Measurements from ENCODE around the gene GDAP1L1. TPM values are rescaled to one million over a fixed set of nuclear protein-coding genes. Genes with fewer than 3 reads are reported as not detected.
A peak's percentile ranks its signal among the peaks of the same experiment; 100 is the strongest.
"Not testable (repeated sequence)": the region's sequence is repeated elsewhere in the genome, so short reads cannot be mapped to it uniquely, and the experiment has no call there.

Gene GDAP1L1
- total RNA-seq, 1 experiment from 2014 or later = not detected

GRCh38 chr20:44324343-44324742, 77.2 kb downstream of the GDAP1L1 start:
- BruUV-seq (replicated peaks) = no TSS peak
- ChIA-PET POLR2A (ENCODE audit: unreplicated experiment) (interaction anchor here (0.6 to 0.7 kb wide), 2 partner anchors 54 to 74 kb away, joined by 3 read pairs; no protein-coding TSS in a partner anchor), CTCF (interaction anchor here (0.6 kb wide), 3 partner anchors 13 to 484 kb away, joined by 3 to 6 read pairs (median 3); partner anchors contain the start of gene FITM2)
- DNase-seq = peak in 1 of 2 experiments; percentile 33
- Histone ChIP-seq H4K20me1 (ENCODE audit: insufficient read depth) (no peaks in the 10 kb centered on the region), H3K27me3 (ENCODE audit: insufficient read depth, low read depth) (no peaks in the 10 kb centered on the region), H3K4me3 (no peak overlapping the region), H3K9me2 (ENCODE audit: insufficient read depth) (no peaks in the 10 kb centered on the region), H3F3A (ENCODE audit: insufficient read depth, low read depth) (no peaks in the 10 kb centered on the region), H3K4me1 (replicated peaks; ENCODE audit: insufficient read depth) (no peaks in the 10 kb centered on the region), H3K9me3 (ENCODE audit: insufficient read depth, low read depth) (no peaks in the 10 kb centered on the region), H3K36me3 (ENCODE audit: low read depth) (no peaks in the 10 kb centered on the region), H2AFZ (no peak overlapping the region), H3K4me2 (no peak overlapping the region), H3K79me2 (ENCODE audit: low read depth) (no peaks in the 10 kb centered on the region), H3K27ac (no peak overlapping the region)
- intact Hi-C loops (cut with micrococcal nuclease; ENCODE audit: unreplicated experiment) = no loop called here
- TF ChIP-seq CTCF (conservative IDR thresholded peaks at IDR 0.05) (no peak), EZH2 (IDR thresholded peaks at IDR 0.05; ENCODE audit: low read depth) (no peak)

- no peak for TF ChIP-seq CTCF (conservative IDR thresholded peaks at IDR 0.05)
- Histone ChIP-seq H3K27me3 (ENCODE audit: insufficient read depth, low read depth) (no peaks in the 10 kb centered on the region), H3K4me3 (no peak overlapping the region), H3K4me2 (no peak overlapping the region), H4K20me1 (ENCODE audit: insufficient read depth) (no peaks in the 10 kb centered on the region), H3K9me2 (ENCODE audit: insufficient read depth) (no peaks in the 10 kb centered on the region), H3K9me3 (ENCODE audit: insufficient read depth, low read depth) (no peaks in the 10 kb centered on the region), H2AFZ (no peak overlapping the region), H3K36me3 (ENCODE audit: low read depth) (no peaks in the 10 kb centered on the region), H3K4me1 (replicated peaks; ENCODE audit: insufficient read depth) (no peaks in the 10 kb centered on the region), H3F3A (ENCODE audit: insufficient read depth, low read depth) (no peaks in the 10 kb centered on the region), H3K27ac (no peak overlapping the region), H3K79me2 (ENCODE audit: low read depth) (no peaks in the 10 kb centered on the region)
- ChIA-PET CTCF (interaction anchor here (0.6 kb wide), 1 partner anchor 369 kb away, joined by 5 read pairs; no protein-coding TSS in a partner anchor), POLR2A (ENCODE audit: unreplicated experiment) (no interaction called here)
- DNase-seq = no peak
- intact Hi-C loops (cut with micrococcal nuclease; ENCODE audit: unreplicated experiment) = no loop called here
- BruUV-seq (replicated peaks) = no TSS peak
Observed at GRCh38 chr20:44326391-44327159, 79.5 kb downstream of the GDAP1L1 start.

GRCh38 chr20:44327748-44328147, 80.6 kb downstream of the GDAP1L1 start:
- H2AFZ ChIP-seq; H3K4me3 ChIP-seq; DNase-seq; H3K9me2 ChIP-seq (ENCODE audit: insufficient read depth); H3K79me2 ChIP-seq (ENCODE audit: low read depth); POLR2A ChIA-PET (ENCODE audit: unreplicated experiment); BruUV-seq (replicated peaks); H3K36me3 ChIP-seq (ENCODE audit: low read depth); intact Hi-C loops (cut with micrococcal nuclease; ENCODE audit: unreplicated experiment); H4K20me1 ChIP-seq (ENCODE audit: insufficient read depth); CTCF ChIA-PET; H3K4me2 ChIP-seq; H3F3A ChIP-seq (ENCODE audit: insufficient read depth, low read depth); H3K9me3 ChIP-seq (ENCODE audit: insufficient read depth, low read depth); H3K27me3 ChIP-seq (ENCODE audit: insufficient read depth, low read depth); H3K4me1 ChIP-seq (replicated peaks; ENCODE audit: insufficient read depth); H3K27ac ChIP-seq: not testable (repeated sequence)
